ELF-1 (cell line): ENCODE data around the gene CD2.

Experiments
- DNase-seq: peaks from one replicate; pipeline ENCODE4 v3.0.0-alpha.2; 2016; ENCODE audit warnings: low read depth, low spot score

CD2 gene

DNA sequence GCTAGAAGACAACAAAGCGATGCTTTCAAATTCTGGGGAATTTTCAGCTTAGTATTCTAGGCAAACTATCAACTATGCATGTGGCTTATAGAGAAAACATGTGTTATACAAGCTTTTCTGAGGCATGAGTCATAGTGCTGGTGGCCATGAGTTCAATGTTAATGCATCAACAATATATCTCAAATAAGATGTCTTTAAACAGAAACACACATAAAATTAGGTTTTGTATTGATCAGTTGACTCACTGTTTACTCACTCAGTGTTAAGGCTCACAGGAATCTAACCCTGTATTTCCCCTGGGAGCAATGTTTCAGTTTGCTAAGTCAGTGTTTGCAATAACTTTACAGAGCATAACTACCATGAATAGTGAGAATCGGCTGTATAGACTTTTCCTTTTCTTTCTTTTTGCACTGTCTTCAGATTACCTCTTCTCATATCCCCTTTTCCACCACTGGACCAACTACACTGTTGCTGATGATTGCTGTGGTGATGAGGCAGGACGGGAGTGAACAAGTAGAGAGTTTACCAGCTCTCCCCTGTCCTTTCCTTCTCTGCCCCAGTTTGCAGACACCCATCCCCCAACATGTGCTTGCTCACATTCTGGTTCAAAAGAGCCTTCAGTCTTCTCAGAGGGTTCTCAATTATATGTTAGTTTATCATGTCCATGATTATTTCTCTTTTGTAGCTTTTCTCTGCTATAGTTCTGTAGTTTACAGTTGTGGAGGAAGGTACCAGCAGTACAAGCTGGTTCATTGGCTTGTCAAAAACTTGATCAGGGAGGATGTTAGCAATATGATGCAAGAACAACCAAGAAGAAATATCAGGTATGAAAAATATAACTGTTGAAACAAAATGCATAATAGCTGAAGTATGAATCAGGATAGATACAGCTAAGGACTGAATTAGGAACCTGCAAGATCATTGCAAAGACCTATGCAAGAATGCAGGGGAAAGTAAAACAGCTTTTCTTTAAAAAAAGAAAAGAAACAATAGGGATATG is 23.9 kb downstream of the CD2 start:
- no peak for DNase-seq

DNA sequence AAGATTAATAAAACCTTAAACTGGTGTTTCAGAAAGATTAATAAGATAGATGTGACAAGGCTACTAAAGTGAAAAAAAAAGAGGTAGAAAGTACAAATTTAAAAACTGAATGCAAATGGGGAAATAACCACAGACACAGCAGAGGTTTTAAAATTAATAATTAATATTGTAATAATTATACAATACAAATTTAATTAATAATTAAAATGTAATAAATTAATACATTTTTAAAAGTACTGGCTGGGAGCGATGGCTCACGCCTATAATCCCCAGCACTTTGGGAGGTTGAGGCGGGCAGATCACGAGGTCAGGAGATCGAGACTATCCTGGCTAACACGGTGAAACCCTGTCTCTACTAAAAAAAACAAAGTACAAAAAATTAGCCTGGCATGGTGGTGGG is 26.8 kb downstream of the CD2 start:
- DNase-seq: no peak

DNA sequence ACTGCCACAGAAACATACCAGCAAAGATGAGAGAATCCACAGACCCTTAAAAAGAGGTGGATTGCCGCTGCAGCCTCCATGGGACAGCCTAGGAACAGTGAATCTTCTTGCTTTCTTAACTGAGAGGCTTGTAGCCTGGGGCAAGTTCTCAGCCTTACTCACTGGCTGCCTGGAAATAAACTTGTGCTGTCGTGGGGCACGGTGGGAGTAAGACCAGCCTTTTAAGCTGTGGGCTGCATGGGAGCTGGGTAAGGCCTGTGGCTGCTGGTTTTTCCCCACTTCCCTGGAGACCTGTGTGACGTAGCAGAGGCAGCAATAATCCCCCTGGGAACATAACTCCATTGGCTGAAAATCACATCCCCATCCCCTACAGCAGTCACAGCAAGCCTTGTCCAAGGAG is 30.8 kb downstream of the CD2 start:
- peak; percentile 43 for DNase-seq

DNA sequence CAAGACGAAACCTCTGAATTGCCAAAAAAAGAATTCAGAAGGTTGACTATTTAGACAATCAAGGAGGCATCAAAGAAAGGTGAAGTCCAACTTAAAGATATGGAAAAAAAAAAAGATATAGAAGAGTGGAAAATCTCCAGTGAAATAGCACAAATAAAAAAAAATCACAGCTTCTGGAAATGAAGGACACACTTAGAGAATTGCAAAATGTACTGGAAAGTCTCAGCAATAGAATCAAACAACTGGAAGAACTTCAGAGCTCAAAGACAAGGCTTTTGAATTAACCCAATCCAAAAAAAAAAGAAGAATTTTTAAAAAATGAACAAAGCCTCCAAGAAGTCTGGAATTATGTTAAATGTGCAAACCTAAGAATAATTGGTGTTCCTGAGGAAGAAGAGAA is 31.8 kb downstream of the CD2 start:
- DNase-seq: no peak

DNA sequence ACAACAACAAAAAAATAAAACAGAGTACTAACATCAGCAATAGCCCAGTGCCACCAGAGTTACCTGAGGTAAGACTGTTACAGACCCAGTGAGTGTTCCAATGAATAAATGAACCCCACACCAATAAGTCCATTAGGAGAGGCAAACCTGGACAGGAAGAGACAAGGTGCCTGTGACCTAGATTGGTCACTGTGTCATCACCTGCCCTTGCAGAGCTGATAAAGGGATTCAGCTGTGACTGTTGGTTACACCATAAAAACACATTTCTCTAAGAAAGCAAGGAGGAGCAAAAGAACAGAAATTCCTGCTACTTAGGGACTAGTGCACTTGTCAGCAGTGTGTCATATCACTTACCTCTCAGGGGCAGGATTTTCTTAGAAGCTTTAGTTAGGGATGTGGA is 37.5 kb downstream of the CD2 start:
- DNase-seq: no peak

DNA sequence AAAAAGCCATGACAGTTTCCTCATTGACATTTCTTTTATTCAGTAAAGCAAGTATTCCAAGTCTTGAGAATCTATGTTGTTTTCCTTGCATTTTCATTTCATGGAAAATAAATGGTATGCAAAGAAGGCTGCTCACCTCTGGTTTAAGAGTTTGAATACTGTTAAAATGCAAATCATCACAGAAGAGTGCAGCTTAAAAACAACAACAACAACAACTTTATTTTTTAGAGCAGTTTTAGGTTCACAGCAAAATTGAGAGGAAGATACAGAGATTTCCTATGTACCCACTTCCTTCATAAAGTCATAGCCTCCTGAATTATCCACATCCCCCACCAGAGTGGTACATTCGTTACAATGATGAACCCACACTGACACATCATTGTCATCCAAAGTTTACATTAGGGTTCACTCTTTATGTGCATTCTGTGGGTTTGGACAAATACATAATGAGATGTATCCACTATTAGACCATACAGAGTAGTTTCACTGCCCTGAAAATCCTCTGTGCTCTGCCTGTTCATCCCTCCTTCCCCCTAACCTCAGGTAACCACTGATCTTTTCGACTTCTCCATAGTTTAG is 39.2 kb downstream of the CD2 start:
- DNase-seq: no peak

DNA sequence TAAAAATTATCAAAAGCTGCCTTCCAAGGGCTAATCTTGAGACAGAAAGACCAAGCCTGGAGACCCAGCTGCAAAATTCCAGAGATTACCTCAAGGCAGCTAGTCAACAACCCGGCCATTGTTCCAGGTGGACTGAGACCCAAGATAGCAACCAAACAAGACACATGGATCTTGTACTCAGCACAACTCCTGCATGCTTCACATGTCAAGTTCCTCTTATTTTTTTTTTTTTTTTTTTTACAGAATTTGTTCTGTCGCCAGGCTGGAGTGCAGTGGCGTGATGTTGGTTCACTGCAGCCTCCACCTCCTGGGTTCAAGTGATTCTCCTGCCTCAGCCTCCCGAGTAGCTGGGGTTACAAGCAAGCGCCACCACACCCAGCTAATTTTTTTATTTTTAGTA is 40.1 kb downstream of the CD2 start:
- DNase-seq: no peak

DNA sequence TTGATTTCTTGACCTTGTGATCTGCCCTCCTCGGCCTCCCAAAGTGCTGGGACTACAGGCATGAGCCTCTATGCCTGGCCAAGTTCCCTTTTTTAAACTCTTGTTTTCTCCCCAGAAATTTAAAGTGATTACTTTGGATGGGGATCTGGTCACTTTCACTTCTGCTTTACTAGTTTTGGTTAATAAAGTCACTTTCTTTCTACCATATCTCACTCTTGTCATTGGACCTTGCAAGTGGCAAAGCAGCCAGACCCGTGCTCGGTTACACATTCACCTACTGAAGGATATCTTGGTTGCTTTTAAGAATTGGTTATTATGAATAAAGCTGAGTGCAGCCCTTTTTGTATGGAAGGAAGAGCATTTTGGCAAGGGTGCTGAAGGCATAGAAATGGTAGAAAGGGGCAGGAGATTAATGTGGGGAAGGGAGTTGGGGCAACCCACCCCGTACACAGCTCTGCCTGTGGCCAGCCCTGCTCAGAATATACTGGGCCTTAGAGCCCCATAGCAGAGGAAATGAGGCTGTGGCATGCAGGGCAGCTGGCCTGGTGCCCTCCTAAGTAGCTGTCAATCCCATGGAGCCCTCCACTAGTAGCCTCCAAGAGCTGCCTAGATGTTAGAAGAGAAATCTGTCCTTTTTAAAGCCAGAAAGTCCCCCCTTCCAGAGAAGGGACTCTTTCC is 40.7 kb downstream of the CD2 start:
- DNase-seq: no peak

DNA sequence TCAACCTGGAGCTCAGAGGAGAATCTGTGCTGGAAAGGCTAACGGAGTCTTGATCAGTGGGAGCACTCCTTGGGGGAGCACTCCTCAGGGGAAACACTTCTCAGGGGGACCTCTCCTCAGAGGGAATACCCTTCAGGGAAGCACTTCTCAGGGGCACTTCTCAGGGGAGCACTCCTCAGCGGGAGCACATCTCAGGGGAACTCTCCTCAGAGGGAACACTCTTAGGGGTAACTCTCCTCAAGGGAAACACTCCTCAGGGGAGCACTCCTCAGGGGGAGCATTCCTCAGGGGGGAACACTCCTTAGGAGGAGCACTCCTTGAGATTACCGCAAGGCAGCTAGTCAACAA is 41.2 kb downstream of the CD2 start:
- DNase-seq: no peak

DNA sequence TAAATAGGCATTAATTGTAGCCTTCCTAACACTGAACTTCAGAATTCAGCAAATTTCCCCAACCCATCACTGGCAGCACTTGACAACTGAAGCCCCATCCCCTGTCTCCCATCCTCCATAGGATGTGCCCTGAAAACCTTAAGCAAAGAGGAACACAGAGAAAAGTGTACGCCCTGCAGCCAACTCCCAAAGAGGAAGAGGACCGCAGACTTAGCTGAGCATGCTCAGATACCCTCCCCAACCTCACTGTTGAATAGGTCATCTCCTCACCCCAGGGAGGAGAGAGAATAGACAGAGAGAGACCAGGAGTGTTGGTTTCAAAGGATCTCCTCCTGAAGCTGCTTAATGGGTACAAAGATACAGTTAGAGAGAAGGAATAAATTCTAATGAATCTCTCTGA is 50.5 kb downstream of the CD2 start:
- DNase-seq: no peak

DNA sequence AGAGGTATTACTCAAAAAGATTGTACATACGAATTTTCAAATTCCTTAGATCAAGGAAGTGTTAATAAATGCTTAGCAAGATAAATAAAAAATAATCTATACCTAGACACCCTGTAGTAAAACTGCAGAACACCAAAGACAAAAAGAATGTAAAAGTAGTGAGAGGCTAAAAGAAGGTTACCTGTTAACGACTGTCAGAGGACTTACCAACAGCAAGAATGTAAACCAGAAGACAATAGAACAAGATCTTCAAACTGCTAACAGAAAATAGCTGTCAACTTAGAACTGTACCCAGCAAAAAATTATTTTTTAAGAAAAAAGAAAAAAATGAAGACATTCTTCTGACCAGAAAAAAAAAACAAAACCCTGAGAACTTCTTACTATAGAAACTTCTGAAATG is 51.2 kb downstream of the CD2 start:
- DNase-seq: no peak

DNA sequence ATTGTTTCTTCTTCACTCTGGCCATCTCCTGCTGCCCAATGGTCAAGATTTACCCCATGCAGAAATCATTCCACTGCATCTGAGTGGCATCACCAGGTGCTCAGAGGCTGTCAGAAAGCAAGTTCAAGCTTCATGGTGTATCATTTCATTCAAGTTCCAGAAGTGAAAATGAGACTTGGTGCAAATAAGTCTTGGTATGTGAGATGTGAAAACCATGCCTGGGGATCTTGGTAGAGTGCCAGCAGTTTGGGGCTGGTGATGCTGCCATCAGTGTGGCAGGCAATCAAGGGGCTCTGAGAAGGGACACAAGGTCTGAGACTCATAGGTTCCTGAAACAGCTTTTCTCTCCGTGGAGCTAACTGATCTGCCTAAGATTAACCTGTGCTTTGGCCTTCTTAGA is 52.0 kb downstream of the CD2 start:
- no peak for DNase-seq

DNA sequence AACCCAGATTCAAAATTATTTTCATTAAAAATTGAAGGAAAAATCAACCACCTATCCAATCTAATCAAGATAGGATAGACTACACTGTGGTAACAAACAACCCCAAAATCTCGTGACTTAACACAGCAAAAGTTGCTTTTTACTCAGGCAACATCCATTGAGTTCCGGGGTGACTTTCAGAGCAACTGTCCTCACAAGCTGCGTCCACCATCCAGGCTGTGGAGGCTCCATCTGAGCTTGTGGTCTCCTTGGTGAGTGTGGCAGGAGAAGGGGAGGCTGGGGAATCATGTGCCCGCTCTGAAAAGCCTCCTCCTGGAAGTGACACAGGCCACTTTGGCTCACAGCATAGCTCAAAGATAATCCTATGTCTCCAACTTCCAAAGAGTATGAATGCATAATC is 52.4 kb downstream of the CD2 start:
- no peak for DNase-seq

DNA sequence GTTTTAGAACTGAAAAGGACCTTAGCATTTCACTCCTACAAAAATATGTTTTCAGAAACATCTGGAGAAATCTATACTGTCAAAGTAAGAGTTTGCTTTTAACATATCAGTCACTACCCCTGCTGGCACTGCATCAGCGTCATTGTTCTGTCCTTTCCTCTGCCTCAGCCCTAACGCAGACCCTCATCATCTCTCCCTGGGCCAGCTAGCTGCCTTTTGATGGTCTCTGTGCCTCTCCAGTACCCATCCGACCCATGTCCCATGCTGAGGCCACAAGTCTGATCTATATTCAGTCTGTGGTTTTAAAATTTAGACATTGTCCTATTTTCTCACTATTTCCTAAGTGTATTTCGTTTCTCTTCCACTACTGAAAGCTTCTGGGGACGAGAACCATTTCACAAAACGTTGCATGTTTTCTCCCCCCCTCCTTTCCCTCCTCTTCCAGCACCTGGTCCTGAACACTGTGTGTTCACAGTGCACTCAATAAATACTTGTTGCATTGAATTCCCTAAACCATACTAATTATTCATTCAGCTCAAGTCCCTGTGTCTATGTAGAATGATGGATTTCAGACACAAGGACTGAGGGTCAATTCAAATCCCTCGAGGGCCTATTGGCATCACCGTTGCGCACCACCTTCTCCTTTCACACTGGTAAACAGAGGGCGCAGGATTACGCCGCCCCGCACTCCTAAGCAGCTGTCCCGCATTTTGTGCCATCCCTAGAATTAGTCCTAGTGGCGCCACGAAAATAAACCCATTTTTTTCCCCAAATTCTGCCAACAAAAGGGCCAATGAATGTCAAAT is 53.4 kb downstream of the CD2 start:
- DNase-seq: no peak

DNA sequence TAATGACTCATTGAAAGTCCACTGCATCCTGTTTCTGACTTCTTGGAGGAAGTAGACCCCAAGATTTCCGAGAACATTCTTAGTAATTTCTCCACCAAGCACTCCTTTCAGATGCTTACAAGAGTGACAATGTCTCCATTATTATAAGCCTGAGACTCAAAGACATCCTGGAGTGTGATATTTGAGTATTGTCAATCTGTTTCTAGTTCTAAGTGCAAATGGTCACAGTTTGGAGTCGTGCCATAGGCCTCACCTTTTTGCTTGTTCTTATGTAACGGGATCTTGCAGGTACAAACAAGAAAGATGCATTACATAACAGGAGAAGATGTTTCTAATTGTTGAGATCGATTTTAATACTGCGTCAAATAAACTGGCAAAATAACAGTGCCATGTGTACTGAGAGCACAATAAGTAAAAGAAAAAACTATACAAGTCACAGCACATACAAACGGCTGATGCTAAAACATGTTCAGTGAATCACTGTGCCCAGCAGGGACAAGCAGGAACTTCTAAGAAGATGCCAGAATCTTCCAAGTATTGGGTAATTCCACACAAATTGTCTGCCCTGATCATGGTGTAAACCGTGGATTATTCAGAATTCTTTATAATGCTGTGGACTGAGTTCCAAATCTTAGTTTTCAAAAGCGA is 54.1 kb downstream of the CD2 start:
- no peak for DNase-seq

DNA sequence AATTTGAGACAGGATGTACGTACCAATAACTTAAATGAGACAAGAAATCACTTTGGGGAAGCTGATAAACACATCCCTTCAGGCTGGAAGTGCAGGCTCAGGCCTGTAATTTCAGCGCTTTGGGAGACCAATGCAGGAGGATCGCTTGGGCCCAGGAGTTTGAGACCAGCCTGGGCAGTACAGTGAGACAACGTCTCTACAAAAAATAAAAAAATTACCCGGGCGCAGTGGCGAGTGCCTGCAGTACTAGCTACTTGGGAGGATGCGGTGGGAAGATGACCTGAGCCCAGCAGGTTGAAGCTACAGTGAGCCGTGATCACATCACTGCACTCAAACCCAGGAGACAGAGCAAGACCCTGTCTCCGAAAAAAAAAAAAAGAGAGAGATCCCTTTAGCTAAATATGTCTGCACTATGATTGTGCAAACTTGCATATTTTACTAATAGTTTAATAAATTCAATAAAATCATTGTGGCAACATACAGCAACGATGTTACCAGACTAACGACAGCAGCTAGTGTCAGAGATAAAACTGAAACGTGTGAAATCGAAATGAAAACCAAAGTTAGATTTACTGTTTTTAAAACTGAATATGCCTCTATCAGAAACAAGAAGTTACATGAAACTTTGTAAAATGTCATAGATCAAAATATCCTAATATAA is 54.7 kb downstream of the CD2 start:
- no peak for DNase-seq

DNA sequence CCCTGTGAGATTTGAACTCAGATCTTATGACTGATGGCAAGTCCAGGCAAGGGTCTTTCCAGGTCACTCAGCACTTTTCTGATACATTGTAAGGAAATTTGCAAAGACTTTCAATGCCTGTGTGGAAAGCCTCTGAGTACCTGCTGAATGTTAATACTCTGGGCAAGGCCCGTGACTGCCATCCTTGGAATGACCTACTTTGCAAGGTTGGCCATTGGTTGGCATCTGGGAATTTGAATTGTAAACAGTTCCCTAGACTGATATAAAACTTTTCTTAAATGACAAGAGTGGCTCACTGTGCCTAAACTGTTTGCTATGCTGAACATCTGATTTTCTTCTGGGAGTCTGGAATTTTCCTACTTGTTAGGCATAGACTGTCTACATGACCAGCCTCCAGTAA is 57.1 kb downstream of the CD2 start:
- no peak for DNase-seq

DNA sequence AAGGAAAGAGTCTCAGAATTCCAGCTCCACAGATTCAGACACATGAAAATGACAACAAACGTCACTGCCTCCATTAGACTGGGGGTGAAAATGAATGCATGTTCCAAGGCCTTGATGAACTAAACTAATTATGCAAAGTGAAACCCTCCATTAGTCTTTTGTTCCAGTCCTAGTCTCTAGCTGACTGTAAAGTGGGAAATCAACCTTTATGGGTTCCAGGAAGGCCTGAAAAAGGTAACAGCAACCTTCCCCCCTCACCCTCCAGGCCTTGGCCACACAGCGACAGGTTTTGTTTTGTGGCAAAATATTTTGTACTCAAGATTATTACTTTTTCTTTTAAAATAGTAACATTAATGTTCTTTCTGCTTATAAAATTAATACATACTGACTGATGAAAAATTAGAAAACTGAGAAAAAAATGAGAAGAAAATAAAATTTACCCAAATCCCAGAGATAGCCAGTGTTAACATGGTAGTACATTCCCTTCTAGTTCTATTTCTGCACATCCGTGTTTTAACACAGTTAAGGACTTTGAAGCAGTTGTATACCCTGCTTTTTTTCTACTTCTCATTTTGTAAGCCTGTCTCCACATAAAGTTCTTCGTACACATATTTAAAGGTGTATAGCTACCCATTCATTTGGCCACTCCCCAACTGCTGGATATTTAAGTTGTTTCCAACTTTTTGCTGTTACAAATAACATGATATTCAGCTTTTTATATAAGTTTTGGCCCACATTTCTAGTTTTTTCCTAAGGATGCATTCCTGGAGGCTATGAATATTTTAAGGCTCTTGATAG is 60.9 kb downstream of the CD2 start:
- DNase-seq: no peak

DNA sequence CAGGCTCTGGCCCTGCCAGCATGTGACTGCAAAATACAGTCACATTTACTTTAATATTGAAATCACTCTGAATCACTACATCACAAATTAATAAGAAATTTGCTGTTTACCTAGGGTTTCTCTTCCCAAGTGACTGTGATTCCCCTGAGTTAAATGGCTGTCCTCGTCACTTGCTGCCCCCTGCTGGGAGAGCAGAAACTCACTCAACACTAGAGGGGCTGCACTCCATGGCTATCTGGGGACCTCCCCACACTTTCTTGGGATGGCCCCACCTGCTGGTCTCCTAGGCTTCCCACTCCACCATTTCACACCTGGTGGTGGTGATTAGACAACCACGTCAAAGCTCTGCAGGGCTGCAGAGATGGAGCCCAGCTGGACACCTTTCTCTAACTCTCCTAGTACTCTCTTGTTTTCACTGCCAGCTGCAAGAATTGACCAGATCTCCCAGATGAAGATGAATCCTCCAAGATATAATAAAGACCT is 63.4 kb downstream of the CD2 start:
- DNase-seq: peak; percentile 88
